ENCODE measurements around the gene DNLZ. TPM values are rescaled to one million over a fixed set of nuclear protein-coding genes. Genes with fewer than 3 reads are reported as not detected.

DNLZ gene
- total and polyA plus RNA-seq, 10 donors, result 15.8 to 29.8 (median 22.3) TPM

GRCh38 chr9:136395345-136396218 is 32.0 kb upstream of the DNLZ start:
- H3K9me3 ChIP-seq, result no peaks in the 10 kb centered on the region
- WGBS, 5 donors, result 89 to 93% (median 90%) methylated on average over 21 to 26 of the region's 26 CpGs
- H3K27me3 ChIP-seq (replicated peaks in 1 of 7), result no peaks in the 10 kb centered on the region
- H3K27ac ChIP-seq, result no peak overlapping the region
- intact Hi-C loops (cut with DNase I; ENCODE audit: low total_unique reads), result no loop called here
- no peak for DNase-seq
- no peak overlapping the region for H3K4me3 ChIP-seq
- no peak for TF ChIP-seq CTCF (IDR thresholded peaks at IDR 0.05 in 8 of 11, conservative IDR thresholded peaks at IDR 0.05 in 3 of 11)
- TF ChIP-seq POLR2AphosphoS5 (IDR thresholded peaks at IDR 0.05), result peak in 1 of 3 donors; percentile 22
- peaks cover 0 to 77% (median 66%) of the 10 kb centered on the region in 6 donors for H3K36me3 ChIP-seq
- H3K4me1 ChIP-seq, result peaks cover 13 to 29% (median 22%) of the 10 kb centered on the region in 6 donors

DNA sequence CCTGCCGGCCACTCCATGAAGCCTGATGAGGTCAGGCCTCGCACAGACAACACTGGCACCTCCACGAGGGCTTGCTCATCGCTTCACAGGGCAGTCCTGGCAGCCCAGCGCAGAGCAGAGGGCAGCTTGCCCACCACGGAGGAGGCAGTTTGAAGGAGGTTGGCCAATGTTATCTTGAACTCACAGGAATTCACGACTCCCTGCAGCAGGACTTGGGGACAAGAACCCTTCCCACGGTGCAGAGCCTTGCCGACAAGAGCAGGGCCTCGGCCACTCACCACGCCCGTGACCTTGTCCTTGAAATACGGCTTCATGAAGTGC is 31.4 kb upstream of the DNLZ start:
- no peak for TF ChIP-seq POLR2A (IDR thresholded peaks at IDR 0.05)
- TF ChIP-seq CTCF (IDR thresholded peaks at IDR 0.05 in 8 of 11, conservative IDR thresholded peaks at IDR 0.05 in 3 of 11), result no peak
- no peak for TF ChIP-seq POLR2AphosphoS5 (IDR thresholded peaks at IDR 0.05)
- intact Hi-C loops (cut with DNase I; ENCODE audit: low total_unique reads), result no loop called here
- WGBS, 5 donors, result 73 to 88% (median 85%) methylated on average over 5 to 13 of the region's 13 CpGs
- peaks cover 10 to 23% (median 17%) of the 10 kb centered on the region in 6 donors for H3K4me1 ChIP-seq
- H3K9me3 ChIP-seq, result no peaks in the 10 kb centered on the region
- no peak overlapping the region for H3K4me3 ChIP-seq
- no peak for DNase-seq
- no peaks in the 10 kb centered on the region for H3K27me3 ChIP-seq (replicated peaks in 1 of 7)
- no peak overlapping the region for H3K27ac ChIP-seq
- peaks cover 0 to 83% (median 67%) of the 10 kb centered on the region in 6 donors for H3K36me3 ChIP-seq

GRCh38 chr9:136394312-136395019 is 30.9 kb upstream of the DNLZ start:
- 92 to 96% (median 94%) methylated on average over 12 to 21 of the region's 21 CpGs for WGBS, 5 donors
- TF ChIP-seq POLR2AphosphoS5 (IDR thresholded peaks at IDR 0.05), result peak in 1 of 3 donors; percentile 14
- TF ChIP-seq POLR2A (IDR thresholded peaks at IDR 0.05), result no peak
- TF ChIP-seq CTCF (IDR thresholded peaks at IDR 0.05 in 8 of 11, conservative IDR thresholded peaks at IDR 0.05 in 3 of 11), result no peak
- H3K4me3 ChIP-seq, result no peak overlapping the region
- intact Hi-C loops (cut with DNase I; ENCODE audit: low total_unique reads), result no loop called here
- H3K4me1 ChIP-seq, result peaks cover 10 to 18% (median 14%) of the 10 kb centered on the region in 6 donors
- DNase-seq, result no peak
- peaks cover 0 to 88% (median 73%) of the 10 kb centered on the region in 6 donors for H3K36me3 ChIP-seq
- H3K9me3 ChIP-seq, result no peaks in the 10 kb centered on the region
- no peak overlapping the region for H3K27ac ChIP-seq
- H3K27me3 ChIP-seq (replicated peaks in 1 of 7), result no peaks in the 10 kb centered on the region

DNA sequence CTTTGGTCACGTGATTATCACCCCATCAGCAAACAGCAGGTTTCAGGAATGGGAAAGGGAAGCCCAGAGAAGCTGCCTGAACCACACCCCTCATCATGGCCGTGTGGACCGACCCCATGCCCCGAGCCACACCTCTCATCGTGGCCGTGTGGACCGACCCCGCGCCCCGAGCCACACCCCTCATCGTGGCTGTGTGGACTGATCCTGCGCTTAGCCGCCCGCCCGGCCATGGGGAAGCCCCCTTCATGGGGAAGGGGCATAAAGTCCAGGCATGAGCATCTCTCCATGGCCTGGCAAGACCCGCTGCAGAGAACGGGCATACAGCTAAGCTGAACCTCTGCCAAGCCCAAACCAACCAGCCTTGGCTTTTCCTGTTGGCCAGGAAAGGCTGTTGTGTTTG is 30.0 kb upstream of the DNLZ start:
- H3K4me1 ChIP-seq, result peaks cover 1 to 9% (median 4%) of the 10 kb centered on the region in 6 donors
- 82 to 89% (median 86%) methylated on average over 17 of the region's 17 CpGs for WGBS, 5 donors
- intact Hi-C loops (cut with DNase I; ENCODE audit: low total_unique reads), result no loop called here
- no peak for DNase-seq
- no peak overlapping the region for H3K27ac ChIP-seq
- no peaks in the 10 kb centered on the region for H3K27me3 ChIP-seq (replicated peaks in 1 of 7)
- no peak overlapping the region for H3K4me3 ChIP-seq
- H3K9me3 ChIP-seq, result no peaks in the 10 kb centered on the region
- TF ChIP-seq POLR2AphosphoS5 (IDR thresholded peaks at IDR 0.05) (peak in 1 of 3 donors; percentile 25), POLR2A (IDR thresholded peaks at IDR 0.05) (no peak)
- H3K36me3 ChIP-seq, result peaks cover 0 to 98% (median 82%) of the 10 kb centered on the region in 6 donors

All from spleen (tissue), 11 donors.